Umbilical cord (tissue), 2 donors: ENCODE measurements around the gene MRPS24. TPM values are rescaled to one million over a fixed set of nuclear protein-coding genes. Genes with fewer than 3 reads are reported as not detected.

Source experiments
- DNase-seq: peaks from one replicate; pipeline ENCODE4 v3.0.0-alpha.2; 2015; ENCODE audit warnings: low spot score
- total RNA-seq: library from RNA; depleted of rRNA; stranded (reverse); fragments of >200 nt; gene quantifications from one replicate; pipeline ENCODE4 v1.2.3, GENCODE V29; 2014; ENCODE audit warnings: low replicate concordance; ENCODE audit not compliant: insufficient read depth

The MRPS24 gene
- total RNA-seq, 1 donor from 2014 or later: 46.0 TPM

DNA sequence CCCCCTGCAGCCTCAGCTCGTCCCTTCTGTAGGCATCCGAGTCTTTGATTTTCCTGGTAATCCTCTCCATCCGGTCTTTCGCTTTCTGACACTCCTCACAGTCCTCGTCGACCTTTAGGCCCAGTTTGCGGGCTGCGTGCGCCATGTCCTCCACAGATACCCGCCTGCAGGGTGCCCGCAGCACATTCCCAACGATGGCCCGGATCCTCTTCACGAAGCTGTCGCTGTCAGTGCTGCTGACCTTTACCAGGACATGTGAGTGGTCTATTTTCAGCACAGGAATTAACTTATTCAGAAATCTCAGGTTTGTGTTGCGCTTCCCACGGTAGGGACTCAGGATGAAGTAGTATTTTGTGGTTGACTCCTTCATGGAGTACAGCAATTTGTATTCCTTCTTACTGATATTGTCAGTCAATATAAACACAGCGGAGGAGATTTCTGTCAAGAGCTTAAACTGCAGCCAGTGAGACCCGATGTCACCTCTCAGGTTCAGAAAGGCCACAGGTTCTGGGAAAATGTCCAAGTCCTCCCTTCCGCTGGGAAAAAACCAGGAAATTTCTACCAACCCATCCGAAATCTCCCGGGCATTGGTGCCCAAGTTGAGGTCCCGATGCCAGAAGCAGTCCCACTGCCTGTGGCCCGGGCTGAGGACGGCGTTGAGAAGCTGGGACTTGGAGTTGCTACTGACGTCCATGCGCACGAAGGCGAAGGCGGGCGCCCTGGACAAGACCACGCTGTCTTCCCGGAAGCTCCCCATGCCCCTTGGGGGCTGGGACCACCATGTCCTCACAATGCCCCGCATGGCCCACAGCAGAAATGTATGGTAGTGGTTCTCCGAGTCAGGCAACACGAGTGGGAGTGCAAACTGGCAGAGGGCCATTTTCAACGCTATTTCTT, 8.9 kb upstream of the MRPS24 start:
- no peak for DNase-seq

GRCh38 chr7:43876976-43877745, 7.8 kb upstream of the MRPS24 start:
- DNase-seq: no peak

- DNase-seq: no peak
Measured at GRCh38 chr7:43876241-43876640, 6.9 kb upstream of the MRPS24 start.

- peak; percentile 37 for DNase-seq
Measured at GRCh38 chr7:43873300-43873699, 4.0 kb upstream of the MRPS24 start.

DNA sequence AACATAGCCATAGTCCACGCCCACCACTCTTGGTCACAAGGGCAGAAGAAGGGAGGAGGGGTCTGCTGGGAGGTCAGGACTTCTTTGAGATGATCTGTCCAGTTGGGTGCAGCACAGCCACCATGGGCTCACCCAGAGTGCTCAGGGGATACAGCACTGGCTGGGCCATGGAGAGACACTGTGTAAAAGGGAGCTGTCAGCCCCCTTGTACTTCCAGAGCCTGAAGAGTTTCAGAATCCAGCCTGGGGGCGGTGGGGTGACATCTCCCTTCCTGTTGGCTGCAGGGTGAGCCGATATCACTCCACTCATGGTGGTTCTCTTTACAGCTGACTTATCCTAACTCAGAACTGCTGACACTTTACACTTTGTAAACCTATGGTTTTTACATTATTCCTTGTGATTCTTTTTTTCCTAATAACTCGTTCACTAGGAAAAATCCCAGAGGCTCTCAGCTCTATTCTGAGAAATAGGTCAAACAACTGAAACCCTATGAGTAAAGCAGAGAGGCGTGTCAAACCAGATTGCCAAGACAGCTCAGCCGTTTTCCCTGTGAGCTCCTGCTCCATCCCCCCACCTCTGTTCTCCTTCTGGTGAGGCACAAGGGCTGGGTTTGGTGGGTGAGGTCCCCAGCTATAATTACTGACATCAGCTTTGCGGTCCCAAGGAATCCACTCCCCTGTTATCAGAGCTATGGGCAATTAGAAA, 3.2 kb upstream of the MRPS24 start:
- peak; percentile 94 for DNase-seq

DNA sequence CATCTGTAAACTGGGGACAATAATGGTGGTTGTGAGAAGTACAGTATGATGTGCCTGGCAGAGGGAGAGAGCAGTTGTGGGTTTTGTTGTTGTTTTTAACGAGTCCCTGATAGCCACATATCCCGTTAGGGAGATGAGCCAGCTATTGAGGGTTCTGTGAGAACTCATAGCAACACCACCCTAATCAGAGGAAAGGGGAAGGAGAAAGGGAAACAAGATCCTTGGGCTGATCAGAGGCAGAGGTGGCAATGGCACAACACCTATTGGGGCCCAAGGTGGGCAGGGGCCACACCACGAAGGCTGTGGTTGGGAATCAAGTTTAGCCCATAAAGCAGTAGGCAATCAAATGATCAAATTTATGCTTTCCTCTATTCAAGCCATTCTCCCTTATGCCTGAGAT, 1.7 kb upstream of the MRPS24 start:
- no peak for DNase-seq

DNA sequence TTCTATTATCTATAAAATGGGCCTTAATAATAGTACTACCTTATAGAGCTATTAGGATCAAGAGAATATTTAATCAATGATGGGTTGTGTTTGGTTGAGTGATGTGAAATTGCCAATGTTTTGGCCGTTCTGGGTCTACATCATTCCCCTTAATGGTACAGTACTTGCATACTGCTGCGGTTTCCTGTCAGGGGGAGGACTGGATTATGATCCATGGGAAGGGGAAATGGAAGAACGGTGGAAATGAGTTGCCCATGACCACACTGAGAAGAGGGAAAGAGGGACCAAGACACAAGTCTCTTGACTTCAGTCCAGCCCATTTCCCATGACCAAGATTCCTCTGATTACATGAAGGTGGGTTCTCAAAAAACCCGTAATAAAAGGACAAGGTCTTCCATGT, 999 bp upstream of the MRPS24 start:
- DNase-seq: no peak

GRCh38 chr7:43869867-43870240, 537 bp upstream of the MRPS24 start:
- DNase-seq: peak; percentile 65

GRCh38 chr7:43868681-43869005, 674 bp downstream of the MRPS24 start:
- no peak for DNase-seq

- DNase-seq: no peak
Measured at GRCh38 chr7:43868181-43868580, 1.1 kb downstream of the MRPS24 start.

GRCh38 chr7:43865277-43865676, 4.0 kb downstream of the MRPS24 start:
- DNase-seq: no peak

DNA sequence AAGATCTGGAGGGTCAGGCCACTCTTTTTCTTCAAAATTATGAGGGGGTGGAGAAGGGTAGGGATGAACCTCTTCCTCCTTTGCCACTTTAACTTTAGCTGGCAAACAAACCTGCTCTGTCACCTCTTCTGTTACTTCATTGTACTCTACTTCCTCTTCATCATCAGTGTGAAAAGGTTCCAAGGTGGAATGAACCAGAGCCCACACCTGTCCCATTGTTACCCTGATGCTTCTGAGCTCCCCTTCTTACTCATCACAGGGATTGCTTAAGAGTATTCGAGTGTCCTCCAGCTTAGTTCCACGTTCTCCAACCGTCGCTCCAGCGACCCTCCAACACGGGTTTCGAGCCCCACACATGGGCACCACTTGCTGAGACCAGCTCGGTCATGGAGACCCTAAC, 5.2 kb downstream of the MRPS24 start:
- no peak for DNase-seq

GRCh38 chr7:43856996-43857395, 12.3 kb downstream of the MRPS24 start:
- no peak for DNase-seq

DNA sequence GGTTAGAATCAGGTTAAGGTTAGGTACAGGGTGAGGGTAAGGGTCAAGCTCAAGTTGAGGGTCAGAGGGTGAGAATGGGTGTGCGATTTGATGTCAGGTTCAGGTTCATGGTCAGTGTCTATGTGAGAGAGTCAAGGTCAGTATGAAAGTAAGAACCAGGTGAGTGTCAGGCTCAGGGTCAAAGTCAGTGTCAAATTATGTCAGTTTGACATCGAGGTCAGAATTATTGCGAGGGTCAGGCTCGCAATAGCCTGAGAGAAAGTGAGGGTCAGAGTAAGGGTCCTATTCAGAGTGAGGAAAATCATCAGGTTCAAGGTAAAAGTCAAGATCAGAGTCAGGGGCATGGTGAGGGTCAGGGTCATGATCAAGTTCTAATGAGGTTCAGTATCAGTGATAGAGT, 13.0 kb downstream of the MRPS24 start:
- no peak for DNase-seq

- DNase-seq: no peak
Measured at GRCh38 chr7:43855176-43855575, 14.1 kb downstream of the MRPS24 start.

- no peak for DNase-seq
Measured at GRCh38 chr7:43851805-43852204, 17.5 kb downstream of the MRPS24 start.

DNA sequence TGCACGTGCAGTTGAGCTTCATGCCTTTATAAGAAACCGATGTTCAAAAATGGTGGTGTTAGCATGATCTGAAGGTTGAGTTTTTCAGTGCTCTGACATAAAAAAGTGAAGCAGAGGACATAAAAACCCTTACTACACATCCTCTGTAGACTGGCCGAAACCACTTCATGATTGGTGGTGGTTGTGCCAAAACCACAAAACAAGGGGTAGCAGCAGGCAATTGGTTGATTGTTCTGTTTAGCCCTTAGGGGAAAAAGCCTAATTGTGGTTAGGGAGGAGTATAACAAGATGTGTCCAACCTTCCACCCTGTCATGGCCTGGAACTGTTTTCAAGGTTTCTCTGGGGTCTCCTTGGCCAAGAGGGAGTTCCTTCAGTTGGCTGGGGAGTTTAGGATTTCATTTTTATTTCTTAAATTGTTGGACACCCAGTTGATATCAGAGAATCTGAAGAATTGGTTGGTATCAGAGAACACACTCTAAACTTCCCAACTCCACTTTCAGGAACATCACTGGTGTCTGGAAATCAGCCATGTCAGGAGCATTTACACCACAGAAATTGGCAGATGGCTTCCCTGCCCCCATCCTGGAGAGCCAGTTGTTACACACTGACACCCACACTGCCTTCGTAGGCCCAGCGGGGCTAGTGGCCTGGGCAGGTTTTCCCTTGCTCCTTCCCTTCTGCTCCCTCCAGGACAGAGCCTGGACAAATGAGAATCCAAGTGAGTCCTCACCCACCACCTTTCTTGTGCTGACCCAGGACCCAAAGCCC, 18.8 kb downstream of the MRPS24 start:
- no peak for DNase-seq

GRCh38 chr7:43849047-43849446, 20.3 kb downstream of the MRPS24 start:
- no peak for DNase-seq

- DNase-seq: no peak
Measured at GRCh38 chr7:43847496-43847895, 21.8 kb downstream of the MRPS24 start.

- no peak for DNase-seq
Measured at GRCh38 chr7:43844662-43845061, 24.7 kb downstream of the MRPS24 start.

DNA sequence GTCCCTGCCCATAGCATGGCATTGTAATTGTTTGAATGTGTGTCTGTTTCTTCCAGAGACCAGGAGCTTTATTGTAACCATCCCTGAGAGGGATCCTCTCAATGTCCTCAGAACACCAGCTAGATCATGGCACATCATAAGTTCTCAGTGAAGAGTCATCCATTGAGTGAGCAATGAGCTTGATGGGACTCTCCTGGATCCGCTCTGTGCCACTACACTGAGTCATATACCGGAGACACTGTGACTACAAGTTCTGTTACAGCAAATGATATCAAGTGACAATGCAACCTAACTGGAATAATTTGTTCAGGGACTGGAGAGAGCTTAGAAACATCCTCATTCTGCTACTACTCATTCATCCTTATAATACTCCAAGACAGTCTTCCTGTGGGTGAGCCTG, 25.1 kb downstream of the MRPS24 start:
- no peak for DNase-seq

- no peak for DNase-seq
Measured at GRCh38 chr7:43843296-43843695, 26.0 kb downstream of the MRPS24 start.
